ENCODE data around the gene SLC26A1.

GRCh38 chr4:993111-994029 is at the start of gene SLC26A1:
- TF ChIP-seq CTCF (IDR thresholded peaks at IDR 0.05) (no peak), POLR2AphosphoS5 (IDR thresholded peaks at IDR 0.05; ENCODE audit: insufficient read depth in 1 of 2, low read depth in 1 of 2) (no peak), POLR2A (IDR thresholded peaks at IDR 0.05) (no peak)
